Stimulated activated CD4-positive, alpha-beta T cell treated with anti-CD3 and anti-CD28 coated beads, Interleukin-2, amount 100 ng/mL, for 48 hours (primary cell): ENCODE results near the gene ZNF532.
"Not testable (repeated sequence)": the region's sequence is repeated elsewhere in the genome, so short reads cannot be mapped to it uniquely, and the experiment has no call there.

Experiments
- DNase-seq, 2 donors: peaks; one replicate each; pipeline ENCODE4 v3.0.0-alpha.2; 2020

The ZNF532 gene

GRCh38 chr18:59011786-59012185 is 147.1 kb downstream of the ZNF532 start:
- DNase-seq = no peak

DNA sequence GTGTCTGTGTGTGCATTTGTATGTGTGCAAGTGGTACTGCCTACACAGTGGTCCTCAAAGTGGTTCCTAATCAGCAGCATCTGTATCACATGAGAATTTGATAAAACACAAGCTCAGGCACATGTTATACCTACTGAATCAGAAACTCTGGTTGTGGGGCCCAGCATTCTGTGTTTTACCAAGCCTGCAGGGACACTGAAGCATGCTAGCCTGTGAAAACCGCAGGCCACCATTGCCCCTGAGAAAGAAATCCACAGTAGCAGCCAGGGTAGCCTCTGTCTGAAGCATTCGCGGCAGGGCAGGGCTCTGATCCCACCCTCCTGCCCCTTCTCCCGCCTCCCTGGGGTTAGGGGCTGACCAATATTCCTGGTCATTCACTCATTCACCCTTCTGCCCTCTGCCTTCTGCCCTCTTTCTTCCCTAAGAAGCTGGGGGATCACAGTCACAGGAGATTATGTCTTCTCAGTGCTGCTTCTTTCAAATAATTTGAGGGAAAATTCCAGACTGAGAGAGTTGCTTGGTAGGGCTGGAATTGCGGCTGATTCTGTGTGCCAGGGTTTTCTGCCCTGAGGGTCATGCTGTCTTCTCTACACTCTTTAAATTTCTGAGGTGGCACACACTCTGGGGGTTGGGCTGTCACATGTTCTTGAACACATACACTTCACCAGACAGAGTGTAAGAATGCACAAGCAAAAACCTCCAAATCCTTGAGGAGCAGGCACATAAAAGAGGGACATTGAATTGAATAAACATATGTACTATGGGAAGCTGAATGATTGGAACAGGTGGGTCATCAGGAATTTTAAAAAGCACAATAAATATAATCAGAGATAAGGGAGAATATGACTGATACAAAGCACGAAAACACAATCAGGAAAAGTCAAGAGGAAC is 148.4 kb downstream of the ZNF532 start:
- no peak for DNase-seq

GRCh38 chr18:59013744-59014143 is 149.1 kb downstream of the ZNF532 start:
- DNase-seq = no peak

DNA sequence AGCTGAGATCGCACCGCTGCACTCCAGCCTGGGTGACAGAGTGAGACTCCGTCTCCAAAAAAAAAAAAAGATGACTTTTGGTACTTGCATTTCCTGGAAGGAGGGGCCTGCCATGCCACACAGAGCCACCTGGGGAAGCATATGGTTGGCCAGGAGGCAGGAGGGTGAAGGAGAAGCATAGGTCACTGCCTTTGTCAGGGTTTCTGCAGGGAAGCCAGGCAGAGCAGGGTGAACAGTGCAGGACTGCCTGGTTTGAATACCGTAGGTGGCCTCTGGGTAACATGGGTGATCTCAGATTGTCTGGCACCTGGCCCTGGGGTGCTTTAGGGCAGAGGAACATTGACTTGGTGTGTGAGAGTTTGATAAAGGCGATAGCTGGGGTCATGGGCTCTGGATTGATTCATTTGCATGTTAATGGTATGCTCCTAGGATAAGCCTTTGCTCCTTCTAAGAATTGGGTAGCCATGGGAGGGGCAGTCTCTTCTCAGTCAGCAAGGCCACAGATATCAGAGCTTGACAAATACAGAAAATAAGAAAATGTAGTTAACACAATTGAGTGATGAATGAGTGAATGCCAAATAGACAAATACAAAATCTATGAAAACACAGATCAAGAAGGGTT is 151.0 kb downstream of the ZNF532 start:
- DNase-seq = no peak

- DNase-seq = no peak
These were observed 156.8 kb downstream of the ZNF532 start for GRCh38 chr18:59021500-59021899.

DNA sequence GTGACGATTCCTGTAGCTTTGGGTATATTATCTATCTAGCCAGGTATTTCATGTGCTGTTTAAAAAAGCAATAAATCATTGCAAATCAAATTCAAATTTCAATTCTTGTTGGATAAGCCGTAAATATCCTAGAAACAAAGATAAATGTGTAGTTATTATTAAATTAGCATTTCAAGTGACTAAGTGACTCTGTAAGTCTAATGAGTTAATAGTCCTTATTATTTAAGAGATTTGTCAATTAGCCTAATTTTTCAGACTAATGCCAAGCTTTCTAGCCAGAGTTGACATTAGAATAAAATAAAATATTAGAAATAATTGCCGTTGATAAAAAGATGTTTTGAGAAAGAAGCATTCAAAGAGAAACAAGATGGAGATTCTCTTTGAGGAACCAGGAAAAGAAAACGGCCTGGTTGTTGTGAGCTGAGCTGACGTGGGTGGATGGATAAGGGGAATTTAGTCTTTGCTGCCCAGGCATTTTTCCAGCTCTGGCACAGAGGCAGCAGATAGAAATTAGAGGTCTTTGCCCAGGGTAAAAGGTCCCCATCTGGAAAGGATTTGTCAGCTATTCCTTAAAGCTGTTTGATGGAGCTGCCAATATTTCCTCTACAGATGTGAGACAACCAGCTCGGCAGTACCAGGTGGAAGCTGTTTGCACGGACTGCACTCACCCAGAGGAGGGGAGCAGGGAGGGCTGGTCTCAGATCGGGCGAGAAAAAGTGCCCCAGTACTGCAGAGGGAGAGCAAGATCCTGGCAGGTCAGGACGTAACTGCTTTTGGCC is 157.7 kb downstream of the ZNF532 start:
- no peak for DNase-seq

DNA sequence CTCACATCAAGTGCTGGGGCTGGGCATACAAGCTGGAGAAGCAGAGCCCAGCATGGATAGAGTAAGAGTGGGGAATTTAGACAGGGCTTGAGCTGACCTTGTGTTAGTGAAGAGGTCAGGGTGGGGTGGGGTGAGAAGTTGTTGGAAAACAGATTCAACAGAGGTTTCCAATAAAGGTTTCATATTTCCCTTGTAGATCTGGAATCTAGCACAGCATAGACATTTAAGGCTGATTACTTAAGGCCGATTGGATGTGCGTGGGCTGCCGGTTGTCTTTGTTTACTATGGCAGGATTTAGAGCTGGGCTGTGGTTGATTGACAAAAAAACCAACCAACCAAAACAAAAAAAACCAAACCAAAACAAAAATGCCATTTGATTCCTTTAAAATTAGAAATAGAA is 160.2 kb downstream of the ZNF532 start:
- no peak for DNase-seq

DNA sequence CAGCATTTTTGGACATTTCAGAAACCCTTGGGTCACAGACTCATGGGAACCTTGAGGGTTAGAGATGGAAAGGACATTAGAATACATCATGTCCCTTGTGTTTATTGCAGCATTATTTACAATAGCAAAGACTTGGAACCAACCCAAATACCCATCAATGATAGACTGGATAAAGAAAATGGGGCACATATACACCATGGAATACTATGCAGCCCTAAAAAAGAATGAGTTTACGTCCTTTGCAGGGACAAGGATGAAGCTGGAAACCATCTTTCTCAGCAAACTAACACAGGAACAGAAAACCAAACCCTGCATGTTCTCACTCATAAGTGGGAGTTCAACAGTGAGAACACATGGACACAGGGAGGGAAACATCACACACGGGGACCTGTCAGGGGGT is 160.9 kb downstream of the ZNF532 start:
- DNase-seq = not testable (repeated sequence)

GRCh38 chr18:59026364-59026763 is 161.7 kb downstream of the ZNF532 start:
- no peak for DNase-seq

- DNase-seq = no peak
These were observed 162.2 kb downstream of the ZNF532 start for GRCh38 chr18:59026831-59027410.

GRCh38 chr18:59029663-59030429 is 165.2 kb downstream of the ZNF532 start:
- DNase-seq = no peak

- no peak for DNase-seq
These were observed 167.6 kb downstream of the ZNF532 start for GRCh38 chr18:59032308-59032707.

GRCh38 chr18:59033359-59033758 is 168.7 kb downstream of the ZNF532 start:
- DNase-seq = no peak

GRCh38 chr18:59033974-59034373 is 169.3 kb downstream of the ZNF532 start:
- DNase-seq = no peak

GRCh38 chr18:59035591-59035990 is 170.9 kb downstream of the ZNF532 start:
- DNase-seq = no peak
